NCI-H526 treated with DMSO at 0.1 percent for 48 hours (cell line): ENCODE data around the gene KRTAP10-1.
"Not testable (repeated sequence)": the region's sequence is repeated elsewhere in the genome, so short reads cannot be mapped to it uniquely, and the experiment has no call there.

Experiments used
- DNase-seq: peaks from one replicate; lab custom pipeline; 2025; lab: John Stamatoyannopoulos, UW

Gene KRTAP10-1

GRCh38 chr21:44515359-44516165 is 24.4 kb downstream of the KRTAP10-1 start:
- DNase-seq, result no peak

DNA sequence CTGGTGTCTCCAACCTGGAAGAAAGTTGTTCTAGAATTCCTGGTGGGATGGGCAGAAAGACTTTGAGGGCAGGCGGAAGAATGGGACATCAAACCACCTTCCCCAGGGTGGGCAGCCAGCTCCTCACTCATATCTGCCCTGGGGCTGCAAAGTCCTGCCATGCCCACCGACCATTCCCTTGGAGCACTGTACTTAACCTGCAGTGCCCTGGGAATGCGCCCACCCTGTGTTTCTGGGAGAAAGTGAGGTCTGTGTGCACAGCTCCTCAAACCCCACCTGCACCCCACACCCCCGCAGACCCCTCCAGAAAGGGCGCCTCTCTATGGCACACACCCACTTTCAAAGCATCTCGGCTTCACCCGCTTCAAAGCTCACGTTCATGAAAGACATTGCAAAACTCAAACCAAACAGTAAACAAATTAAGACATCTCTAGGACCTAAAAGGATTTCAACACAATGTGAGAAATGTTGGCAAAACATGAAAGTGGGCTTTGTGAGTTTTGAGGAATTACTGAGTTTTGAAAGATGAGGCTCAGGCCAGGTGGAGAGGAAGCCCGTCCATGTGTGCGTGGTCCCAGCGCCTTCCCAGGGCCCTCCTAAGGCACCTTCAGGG is 25.1 kb downstream of the KRTAP10-1 start:
- DNase-seq, result no peak

GRCh38 chr21:44514218-44514520 is 25.8 kb downstream of the KRTAP10-1 start:
- no peak for DNase-seq

DNA sequence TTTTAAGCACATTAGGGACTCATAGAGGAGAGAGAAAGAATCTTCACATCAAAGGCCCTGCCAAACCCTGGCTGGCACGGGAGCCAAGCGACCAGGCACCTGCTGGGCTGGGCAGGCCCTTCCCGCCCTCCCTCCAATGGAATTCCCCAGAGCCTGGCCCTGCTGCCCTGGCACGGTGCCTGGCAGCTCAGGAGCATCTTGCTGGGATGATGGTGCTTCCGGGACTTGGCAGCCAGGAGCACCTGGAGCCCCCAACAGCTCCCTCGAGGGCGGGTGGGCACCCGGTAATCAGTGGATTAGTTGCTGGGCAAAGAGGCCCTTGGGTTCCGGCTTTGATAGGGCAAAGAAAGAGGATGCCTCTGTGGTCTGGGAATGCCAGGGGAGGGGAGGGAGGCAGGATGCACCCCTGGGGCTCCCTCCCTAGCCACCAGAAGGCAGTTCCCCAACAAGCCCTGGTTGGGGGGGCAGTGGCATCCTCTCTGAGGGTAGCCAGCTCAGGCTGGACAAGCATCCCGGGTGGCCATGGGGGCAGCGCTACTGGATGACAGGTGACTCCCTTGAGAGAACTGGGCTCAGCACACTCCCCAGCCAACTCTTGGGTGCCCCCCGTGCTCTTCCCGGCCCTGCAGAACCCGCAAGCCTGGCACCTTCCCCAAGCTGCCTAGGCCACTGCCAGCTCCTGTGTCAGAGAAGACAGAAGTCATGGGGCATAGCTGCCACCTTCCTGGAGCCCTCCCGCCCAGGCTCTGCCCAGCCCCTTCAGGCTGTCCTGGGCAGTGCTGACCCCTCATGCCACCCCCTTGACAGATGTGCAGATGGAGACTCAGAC is 26.4 kb downstream of the KRTAP10-1 start:
- no peak for DNase-seq

- no peak for DNase-seq
These were observed 27.3 kb downstream of the KRTAP10-1 start for GRCh38 chr21:44512496-44513388.

- DNase-seq, result no peak
These were observed 28.1 kb downstream of the KRTAP10-1 start for GRCh38 chr21:44511938-44512275.

GRCh38 chr21:44511219-44511937 is 28.6 kb downstream of the KRTAP10-1 start:
- DNase-seq, result no peak

- DNase-seq, result peak; percentile 31
These were observed 29.3 kb downstream of the KRTAP10-1 start for GRCh38 chr21:44510508-44511218.

DNA sequence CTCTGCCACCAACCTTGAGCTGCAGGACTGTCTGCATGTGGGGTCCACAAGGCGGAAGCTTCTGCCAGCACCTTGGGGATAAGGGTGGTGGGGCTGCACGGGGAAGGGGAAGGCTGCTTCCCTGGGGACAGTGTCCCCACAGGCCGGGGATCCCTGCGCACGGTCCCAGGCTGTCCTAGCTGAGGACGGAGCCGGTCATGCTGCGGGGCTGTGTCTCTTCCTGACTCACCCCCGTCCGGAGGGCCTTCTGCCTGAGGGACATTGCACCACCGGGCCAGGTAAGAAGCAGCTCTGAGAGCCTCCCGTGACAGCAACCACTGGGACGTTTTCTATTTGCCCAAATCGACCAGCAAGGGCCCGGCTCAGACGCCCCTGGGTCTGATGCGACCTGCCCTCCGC is 29.9 kb downstream of the KRTAP10-1 start:
- DNase-seq, result no peak

GRCh38 chr21:44509539-44509938 is 30.5 kb downstream of the KRTAP10-1 start:
- DNase-seq, result peak; percentile 49

- DNase-seq, result no peak
These were observed 31.1 kb downstream of the KRTAP10-1 start for GRCh38 chr21:44508711-44509445.

GRCh38 chr21:44508426-44508710 is 31.6 kb downstream of the KRTAP10-1 start:
- DNase-seq, result no peak

DNA sequence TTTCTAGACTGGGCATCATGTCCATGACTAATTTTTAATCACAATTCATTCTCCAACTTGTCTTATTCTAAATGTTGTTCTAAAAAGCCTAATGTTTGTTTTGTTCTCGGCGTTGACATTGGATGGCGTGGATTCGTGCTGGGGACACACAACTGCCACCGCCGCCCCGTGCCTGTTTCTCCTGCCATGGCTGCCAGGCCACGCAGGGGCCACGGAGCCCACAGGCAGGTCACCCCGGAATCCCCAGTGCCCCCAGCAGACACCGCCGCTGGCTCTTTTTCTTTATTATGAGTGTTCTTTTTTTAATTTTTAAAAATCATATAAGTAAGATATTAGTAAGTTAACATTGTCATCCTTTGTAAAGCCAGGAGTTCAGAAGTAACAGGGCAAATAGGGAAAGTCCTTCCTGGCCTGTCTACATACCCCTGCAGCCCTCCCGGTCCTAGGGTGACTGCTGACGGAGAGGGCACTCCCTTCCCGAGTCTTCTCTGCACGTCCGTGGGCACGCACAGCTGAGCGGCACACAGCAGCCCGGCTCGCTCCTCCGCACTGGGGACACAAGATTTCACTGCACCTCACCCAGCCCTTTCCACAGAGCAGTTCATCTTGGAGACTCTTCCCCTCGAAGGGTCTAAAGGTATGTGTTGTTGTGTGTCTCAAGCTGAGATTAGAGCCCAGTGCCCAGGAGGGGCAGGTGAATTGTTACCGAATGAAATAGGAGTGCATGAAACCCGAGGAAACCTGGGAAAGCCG is 32.1 kb downstream of the KRTAP10-1 start:
- DNase-seq, result no peak

GRCh38 chr21:44506279-44507255 is 33.4 kb downstream of the KRTAP10-1 start:
- no peak for DNase-seq

DNA sequence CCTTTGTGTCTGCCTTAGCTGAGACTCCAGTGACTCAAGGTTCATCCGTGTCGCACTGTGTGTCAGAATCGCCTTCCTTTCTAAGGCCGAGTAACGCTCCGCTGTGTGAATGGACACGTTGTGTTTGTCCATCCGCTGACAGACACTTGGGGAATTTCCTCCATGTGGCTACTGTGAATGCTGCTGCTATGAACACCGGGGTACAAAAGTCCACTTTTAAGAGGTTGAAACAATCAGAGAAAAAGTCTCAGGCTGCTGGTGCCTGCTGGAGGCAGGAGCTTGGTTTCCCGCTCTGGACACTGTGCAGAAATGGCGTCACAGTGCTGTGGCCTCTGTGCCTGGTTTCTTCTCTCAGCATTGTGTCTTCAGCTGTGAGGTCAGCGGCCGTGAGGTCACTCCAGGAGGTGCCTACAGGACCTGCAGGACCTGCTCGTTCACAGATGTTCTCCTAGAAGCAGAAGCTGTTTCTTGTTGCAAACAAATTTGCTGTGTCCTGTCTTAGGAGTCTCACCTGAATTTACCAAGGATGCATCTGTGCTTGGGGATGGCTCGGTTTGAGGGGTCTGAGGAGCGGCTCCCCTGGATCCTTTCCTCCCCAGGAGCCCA is 34.2 kb downstream of the KRTAP10-1 start:
- no peak for DNase-seq

- no peak for DNase-seq
These were observed 36.0 kb downstream of the KRTAP10-1 start for GRCh38 chr21:44503901-44504399.

- DNase-seq, result not testable (repeated sequence)
These were observed 36.7 kb downstream of the KRTAP10-1 start for GRCh38 chr21:44503006-44503889.
